Neural progenitor cell (in vitro differentiated cells): ENCODE results near the gene SSR4.

Experiments
- EZH2 ChIP-seq: fragments of 200-600 bp; sonication (generic); IDR thresholded peaks from 2 replicates; pipeline ENCODE4 v1.6.1; 2017; ENCODE audit warnings: antibody characterized with exemption, mild to moderate bottlenecking, moderate library complexity
- TF ChIP-seq, protein P1 (sequence below): fragments of 200-600 bp; sonication (generic); IDR thresholded peaks from 2 replicates; pipeline ENCODE4 v1.5.1; 2017; ENCODE audit warnings: antibody characterized with exemption, mild to moderate bottlenecking

DNA sequence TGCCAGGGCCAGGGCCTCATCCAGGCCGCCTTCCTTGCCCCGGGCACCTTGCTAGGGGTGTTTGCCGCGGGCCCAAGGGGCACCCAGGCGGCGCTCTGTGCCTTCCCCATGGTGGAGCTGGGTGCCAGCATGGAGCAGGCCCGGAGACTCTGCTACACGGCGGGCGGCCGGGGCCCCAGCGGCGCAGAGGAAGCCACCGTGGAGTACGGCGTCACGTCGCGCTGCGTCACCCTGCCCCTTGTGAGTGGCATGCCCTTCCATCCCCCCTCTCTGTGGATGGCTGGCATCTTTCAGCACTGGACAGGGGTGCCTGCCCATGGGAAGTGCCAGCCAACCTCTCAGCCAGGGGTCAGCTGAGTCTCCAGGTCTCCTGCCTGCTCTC, 26.8 kb upstream of the SSR4 start:
- TF ChIP-seq, protein P1, sequence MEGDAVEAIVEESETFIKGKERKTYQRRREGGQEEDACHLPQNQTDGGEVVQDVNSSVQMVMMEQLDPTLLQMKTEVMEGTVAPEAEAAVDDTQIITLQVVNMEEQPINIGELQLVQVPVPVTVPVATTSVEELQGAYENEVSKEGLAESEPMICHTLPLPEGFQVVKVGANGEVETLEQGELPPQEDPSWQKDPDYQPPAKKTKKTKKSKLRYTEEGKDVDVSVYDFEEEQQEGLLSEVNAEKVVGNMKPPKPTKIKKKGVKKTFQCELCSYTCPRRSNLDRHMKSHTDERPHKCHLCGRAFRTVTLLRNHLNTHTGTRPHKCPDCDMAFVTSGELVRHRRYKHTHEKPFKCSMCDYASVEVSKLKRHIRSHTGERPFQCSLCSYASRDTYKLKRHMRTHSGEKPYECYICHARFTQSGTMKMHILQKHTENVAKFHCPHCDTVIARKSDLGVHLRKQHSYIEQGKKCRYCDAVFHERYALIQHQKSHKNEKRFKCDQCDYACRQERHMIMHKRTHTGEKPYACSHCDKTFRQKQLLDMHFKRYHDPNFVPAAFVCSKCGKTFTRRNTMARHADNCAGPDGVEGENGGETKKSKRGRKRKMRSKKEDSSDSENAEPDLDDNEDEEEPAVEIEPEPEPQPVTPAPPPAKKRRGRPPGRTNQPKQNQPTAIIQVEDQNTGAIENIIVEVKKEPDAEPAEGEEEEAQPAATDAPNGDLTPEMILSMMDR: no peak
- TF ChIP-seq EZH2: no peak
